ENCODE measurements around the gene MKI67. TPM values are rescaled to one million over a fixed set of nuclear protein-coding genes. Genes with fewer than 3 reads are reported as not detected.

Gene MKI67
- total RNA-seq, 1 donor from 2014 or later, result 1.2 TPM

- Histone ChIP-seq H3K4me1 (no peaks in the 10 kb centered on the region), H3K27ac (replicated peaks) (no peak overlapping the region), H3K9me3 (replicated peaks) (no peaks in the 10 kb centered on the region), H3K4me3 (no peak overlapping the region), H3K27me3 (ENCODE audit: low read depth) (peaks cover 15% of the 10 kb centered on the region), H3K36me3 (no peaks in the 10 kb centered on the region)
- intact Hi-C loops (cut with micrococcal nuclease), result no loop called here
- DNase-seq, result no peak
- TF ChIP-seq CTCF (IDR thresholded peaks at IDR 0.05; ENCODE audit: borderline replicate concordance), result no peak
Measured at GRCh38 chr10:128103229-128103714, 23.0 kb downstream of the MKI67 start.

GRCh38 chr10:128102480-128103228 is 23.6 kb downstream of the MKI67 start:
- no peak for DNase-seq
- Histone ChIP-seq H3K9me3 (replicated peaks) (no peaks in the 10 kb centered on the region), H3K4me3 (no peak overlapping the region), H3K4me1 (no peaks in the 10 kb centered on the region), H3K27me3 (ENCODE audit: low read depth) (peaks cover 15% of the 10 kb centered on the region), H3K36me3 (no peaks in the 10 kb centered on the region), H3K27ac (replicated peaks) (no peak overlapping the region)
- intact Hi-C loops (cut with micrococcal nuclease), result no loop called here
- no peak for TF ChIP-seq CTCF (IDR thresholded peaks at IDR 0.05; ENCODE audit: borderline replicate concordance)

GRCh38 chr10:128101901-128102300 is 24.3 kb downstream of the MKI67 start:
- Histone ChIP-seq H3K36me3 (no peaks in the 10 kb centered on the region), H3K9me3 (replicated peaks) (no peaks in the 10 kb centered on the region), H3K4me1 (no peaks in the 10 kb centered on the region), H3K27me3 (ENCODE audit: low read depth) (peaks cover 22% of the 10 kb centered on the region), H3K4me3 (no peak overlapping the region), H3K27ac (replicated peaks) (no peak overlapping the region)
- intact Hi-C loops (cut with micrococcal nuclease), result no loop called here
- DNase-seq, result no peak
- TF ChIP-seq CTCF (IDR thresholded peaks at IDR 0.05; ENCODE audit: borderline replicate concordance), result no peak

GRCh38 chr10:128099901-128100300 is 26.3 kb downstream of the MKI67 start:
- H3K9me3 ChIP-seq (replicated peaks), result no peaks in the 10 kb centered on the region
- H3K4me1 ChIP-seq, result no peaks in the 10 kb centered on the region
- H3K27me3 ChIP-seq (ENCODE audit: low read depth), result peaks cover 25% of the 10 kb centered on the region
- H3K27ac ChIP-seq (replicated peaks), result no peak overlapping the region
- intact Hi-C loops (cut with micrococcal nuclease), result no loop called here
- no peak overlapping the region for H3K4me3 ChIP-seq
- no peak for TF ChIP-seq CTCF (IDR thresholded peaks at IDR 0.05; ENCODE audit: borderline replicate concordance)
- no peaks in the 10 kb centered on the region for H3K36me3 ChIP-seq
- no peak for DNase-seq

- no peak overlapping the region for H3K4me3 ChIP-seq
- H3K27me3 ChIP-seq (ENCODE audit: low read depth), result peaks cover 26% of the 10 kb centered on the region
- no peak overlapping the region for H3K27ac ChIP-seq (replicated peaks)
- H3K36me3 ChIP-seq, result no peaks in the 10 kb centered on the region
- no peaks in the 10 kb centered on the region for H3K9me3 ChIP-seq (replicated peaks)
- intact Hi-C loops (cut with micrococcal nuclease), result no loop called here
- no peak for TF ChIP-seq CTCF (IDR thresholded peaks at IDR 0.05; ENCODE audit: borderline replicate concordance)
- no peaks in the 10 kb centered on the region for H3K4me1 ChIP-seq
- DNase-seq, result no peak
Measured at GRCh38 chr10:128098631-128099030, 27.6 kb downstream of the MKI67 start.

Measured in left ventricle myocardium inferior (tissue), 1 donor.